ENCODE measurements around the gene CHI3L1.

CHI3L1 gene

DNA sequence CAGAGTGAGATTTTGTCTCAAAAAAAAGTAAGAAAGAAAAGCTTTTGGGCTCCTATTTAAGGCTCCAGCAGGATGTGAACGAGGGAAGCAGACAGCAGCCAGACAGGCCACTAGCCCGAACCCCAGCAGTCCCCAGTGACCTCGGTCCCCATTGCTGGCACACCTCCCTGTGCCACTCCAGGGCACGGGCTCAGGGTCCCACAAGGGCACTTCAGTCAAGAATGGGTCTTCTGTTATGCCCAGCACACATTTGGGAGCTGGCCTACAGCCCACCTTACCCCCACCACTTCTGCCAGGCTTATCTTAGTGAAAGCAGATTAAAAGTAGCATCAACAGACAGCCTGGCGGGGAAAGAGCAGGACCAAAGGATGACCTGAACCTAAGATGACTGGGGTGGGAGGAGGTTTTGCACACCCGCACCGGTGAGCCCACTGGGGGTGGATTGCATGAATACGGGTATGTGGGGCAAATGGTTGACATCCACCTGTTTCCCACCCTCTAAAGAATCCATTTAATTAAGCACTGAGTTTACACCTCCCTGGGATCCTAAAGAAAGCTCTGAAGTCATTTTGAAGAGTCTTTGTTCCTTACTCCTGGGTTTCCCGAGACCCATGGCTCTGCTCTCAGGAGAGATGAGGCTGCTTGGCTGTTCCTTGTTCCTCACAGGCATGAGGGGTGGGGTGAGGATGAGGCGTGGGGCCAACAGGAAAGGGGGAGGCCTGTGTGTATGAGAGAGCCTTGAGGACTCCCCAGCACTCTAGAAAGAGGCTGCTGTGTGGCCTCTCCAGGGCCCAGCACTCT is 4.7 kb downstream of the CHI3L1 start:
- no peak for DNase-seq (ENCODE audit: low read depth, low spot score)

DNA sequence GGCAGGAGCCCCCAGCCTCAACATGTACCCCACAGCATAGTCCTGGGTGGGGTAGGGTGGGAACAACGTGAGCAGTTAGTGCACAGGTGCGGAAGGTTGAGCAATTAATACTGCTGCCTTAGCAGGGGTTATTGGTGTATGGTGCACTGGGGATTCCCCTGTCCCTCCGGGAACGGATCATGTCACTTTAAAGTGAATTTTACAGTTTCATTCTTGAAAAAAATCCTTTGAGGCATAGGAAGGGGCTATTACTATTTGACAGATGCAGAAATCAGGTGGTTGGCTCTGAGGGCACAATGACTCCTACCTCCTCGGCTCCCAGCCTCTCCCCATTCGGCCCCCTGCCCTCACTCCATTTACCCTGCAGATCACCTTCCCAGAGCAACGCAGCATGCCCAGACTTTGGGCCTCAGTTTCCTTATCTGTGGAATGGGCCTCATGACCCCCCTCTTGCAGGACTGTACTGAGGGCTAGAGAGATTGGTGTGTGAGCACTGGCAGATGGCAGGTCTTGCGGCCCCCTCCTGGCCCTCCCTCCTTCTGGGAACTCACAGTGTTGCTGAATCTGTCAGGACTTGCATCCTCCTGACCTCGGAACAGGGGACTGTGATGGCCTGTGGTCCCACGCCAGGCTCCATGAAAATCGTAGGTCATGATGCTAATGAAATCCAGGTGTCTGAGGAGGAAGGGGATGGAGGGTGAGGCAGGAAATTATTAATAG is 5.7 kb downstream of the CHI3L1 start:
- no peak for DNase-seq (ENCODE audit: low read depth, low spot score)

DNA sequence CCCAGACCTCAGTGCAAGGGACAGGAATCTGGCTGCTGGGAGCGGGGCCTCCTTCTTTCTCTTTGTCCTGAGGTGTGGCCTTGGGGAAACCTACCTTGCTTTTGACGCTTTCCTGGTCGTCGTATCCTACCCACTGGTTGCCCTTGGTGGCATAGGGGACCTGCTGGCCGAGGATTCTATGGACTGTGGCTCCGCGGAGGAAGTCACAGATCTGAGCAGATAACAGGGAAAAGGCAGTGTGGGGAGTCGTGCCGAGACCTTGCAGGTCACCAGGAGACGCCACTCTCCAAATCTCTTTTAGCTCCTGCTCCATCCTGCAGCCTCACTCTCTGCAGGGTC is 6.9 kb downstream of the CHI3L1 start:
- no peak for DNase-seq (ENCODE audit: low read depth, low spot score)

- no peak for DNase-seq (ENCODE audit: low read depth, low spot score)
Measured at GRCh38 chr1:203178821-203179666, 7.5 kb downstream of the CHI3L1 start.

- DNase-seq (ENCODE audit: low read depth, low spot score): no peak
Measured at GRCh38 chr1:203178083-203178482, 8.4 kb downstream of the CHI3L1 start.

DNA sequence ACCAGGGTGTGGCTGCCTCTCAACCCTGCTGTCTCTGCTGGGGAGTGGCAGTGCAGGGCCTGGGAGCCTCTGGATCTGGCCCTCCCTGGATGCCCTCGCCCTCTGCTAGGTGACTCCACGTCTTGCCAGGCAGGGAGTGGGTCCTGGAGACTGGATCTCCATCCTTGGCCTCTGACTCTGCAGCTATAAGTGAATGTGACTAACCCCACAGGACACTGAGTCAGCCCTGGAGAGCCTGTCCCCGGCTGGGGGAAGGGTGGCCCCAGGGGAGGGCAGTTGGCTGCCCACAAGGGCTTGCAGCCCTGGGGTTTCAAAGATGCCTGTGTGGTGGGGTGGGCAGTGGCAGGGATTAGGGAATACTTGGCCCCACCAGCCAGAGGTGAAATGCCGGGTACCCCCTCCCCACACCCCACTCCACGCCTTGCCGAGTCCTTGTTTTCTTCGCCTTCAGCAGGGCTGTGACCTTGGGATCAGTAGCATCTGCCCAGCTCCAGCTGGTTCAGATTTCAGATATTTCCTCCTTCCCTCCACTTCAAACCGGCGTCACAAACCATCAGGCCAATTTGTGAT is 8.9 kb downstream of the CHI3L1 start:
- no peak for DNase-seq (ENCODE audit: low read depth, low spot score)

DNA sequence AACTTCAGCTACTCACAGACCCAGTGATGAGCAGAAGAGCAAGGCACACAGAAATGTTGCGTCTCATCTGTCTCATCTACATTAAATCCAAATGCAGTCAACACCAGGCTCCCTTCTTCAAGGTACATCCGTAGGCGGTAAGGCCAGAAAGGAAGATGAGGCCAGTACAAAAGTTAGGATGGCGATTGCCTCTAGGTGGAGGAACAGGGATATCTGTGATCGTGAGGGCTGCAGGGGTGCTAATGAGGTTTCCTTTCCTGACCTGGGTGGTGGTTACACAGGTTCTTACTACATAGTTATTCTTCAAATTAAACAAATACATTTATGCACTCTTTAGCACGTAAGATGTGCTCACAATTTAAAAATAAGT is 9.5 kb downstream of the CHI3L1 start:
- DNase-seq (ENCODE audit: low read depth, low spot score): no peak

- no peak for DNase-seq (ENCODE audit: low read depth, low spot score)
Measured at GRCh38 chr1:203176273-203177035, 10.1 kb downstream of the CHI3L1 start.

DNA sequence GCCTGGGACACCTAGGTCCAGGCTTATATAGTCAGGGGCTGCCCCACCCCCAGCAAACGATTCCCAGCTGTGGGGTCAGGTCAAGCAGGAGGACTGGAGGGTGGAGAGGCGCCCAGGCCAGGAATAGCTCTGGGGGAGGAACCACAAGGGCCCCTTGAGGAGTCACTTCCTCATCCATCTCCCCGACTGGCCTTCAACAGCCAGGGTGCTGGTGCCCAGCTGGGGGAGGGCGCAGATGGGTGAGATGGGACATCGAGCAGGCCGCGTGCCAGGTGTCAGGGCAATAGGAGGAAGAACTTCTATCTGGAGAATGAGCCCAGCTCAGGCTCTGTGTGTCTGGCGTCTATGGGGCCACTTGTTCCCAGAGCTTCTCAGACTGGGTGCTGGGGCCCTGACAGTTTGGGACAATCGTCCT is 10.7 kb downstream of the CHI3L1 start:
- DNase-seq (ENCODE audit: low read depth, low spot score): no peak

GRCh38 chr1:203175237-203175826 is 11.2 kb downstream of the CHI3L1 start, which contains the start of gene MYBPH:
Gene MYBPH, minus strand, starts transcription at chr1:203175826. Its CDS starts 71 bp downstream, at chr1:203175755.
- DNase-seq (ENCODE audit: low read depth, low spot score): no peak

GRCh38 chr1:203174324-203174985 is 12.0 kb downstream of the CHI3L1 start:
- DNase-seq (ENCODE audit: low read depth, low spot score): no peak

DNA sequence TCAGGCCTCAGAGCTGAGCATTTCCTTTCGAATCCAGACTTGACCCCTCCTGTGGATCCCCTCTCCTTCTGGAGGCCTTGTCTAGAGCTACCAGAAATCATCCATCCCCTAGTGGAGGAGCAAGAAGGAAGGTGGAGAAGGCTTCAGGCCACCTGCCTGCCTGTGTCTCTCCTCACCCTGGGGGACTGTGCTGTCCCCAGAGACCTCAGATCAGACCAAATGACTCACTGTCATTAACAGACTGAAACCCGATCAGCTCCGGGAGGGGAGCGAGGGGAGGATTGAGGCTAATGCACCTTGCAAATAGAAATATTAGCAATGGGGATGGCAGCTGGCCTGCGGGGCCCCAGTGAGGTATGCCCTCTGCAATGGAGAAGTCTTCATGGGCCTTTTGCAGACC is 12.9 kb downstream of the CHI3L1 start:
- no peak for DNase-seq (ENCODE audit: low read depth, low spot score)

DNA sequence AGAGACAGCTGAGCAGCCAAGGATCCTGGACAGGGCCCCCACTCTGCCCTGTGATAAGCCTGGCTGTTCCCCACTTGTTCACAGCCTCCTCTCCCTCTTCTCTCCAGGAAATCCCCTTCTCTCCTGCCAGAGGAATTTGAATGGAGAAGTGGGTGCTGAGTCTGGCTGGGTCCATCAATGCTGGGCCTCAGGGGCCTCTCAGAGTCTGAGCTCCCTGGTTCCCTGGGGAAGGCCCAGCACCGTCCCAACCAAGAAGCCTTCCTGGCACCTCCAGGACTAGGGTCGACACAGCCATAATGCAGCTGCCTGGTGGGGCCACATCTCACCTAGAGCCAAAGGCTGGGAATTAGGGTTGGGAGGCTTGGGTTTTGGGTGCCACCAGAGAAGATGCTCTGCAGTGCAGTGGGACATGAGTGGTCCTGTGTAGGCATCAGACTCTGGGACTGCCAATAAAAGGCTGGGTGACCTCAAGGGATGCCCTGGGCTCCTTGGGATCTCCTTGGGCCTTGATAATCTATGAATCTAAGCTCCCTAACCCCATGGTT is 13.4 kb downstream of the CHI3L1 start:
- no peak for DNase-seq (ENCODE audit: low read depth, low spot score)

DNA sequence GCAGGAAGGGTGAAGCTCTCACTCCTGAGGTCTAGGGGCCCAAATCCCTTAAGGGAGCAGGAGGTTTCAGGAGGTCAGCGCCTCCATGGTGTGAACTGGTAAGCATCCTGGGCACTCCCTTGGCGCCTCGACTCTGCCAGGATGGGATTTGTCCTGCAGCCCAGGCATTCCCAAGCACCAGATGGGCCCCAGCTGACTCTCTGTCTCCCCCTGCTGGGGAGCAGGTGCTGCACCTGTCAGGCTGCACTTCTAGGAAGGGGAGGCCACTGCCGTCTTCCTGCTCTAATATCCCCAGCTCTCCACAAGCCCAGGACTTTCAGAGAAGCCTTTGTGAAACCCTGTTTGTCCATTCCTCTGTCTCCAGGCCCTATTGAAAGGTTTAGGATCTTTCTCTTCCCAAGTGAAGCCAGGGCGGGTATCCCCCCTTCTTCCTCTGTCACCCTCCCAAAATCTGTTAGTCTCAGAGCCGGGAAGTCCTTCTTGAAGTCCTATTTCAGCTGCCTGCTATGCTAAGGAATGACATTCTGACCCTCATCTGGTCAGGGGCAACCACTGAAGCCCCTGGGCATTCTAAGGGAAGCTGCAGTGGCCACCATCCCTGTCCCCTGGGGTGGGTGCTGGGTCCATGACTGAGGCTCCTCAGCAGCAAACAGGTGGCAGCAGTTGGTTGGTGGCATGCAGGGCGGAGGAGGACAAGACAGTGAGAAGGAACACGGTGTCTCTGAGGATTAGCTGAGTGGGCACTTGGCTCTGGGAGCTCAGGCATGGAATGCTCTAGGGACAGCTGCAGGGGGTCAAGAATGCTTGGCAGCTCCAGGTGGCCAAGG is 14.1 kb downstream of the CHI3L1 start:
- no peak for DNase-seq (ENCODE audit: low read depth, low spot score)

DNA sequence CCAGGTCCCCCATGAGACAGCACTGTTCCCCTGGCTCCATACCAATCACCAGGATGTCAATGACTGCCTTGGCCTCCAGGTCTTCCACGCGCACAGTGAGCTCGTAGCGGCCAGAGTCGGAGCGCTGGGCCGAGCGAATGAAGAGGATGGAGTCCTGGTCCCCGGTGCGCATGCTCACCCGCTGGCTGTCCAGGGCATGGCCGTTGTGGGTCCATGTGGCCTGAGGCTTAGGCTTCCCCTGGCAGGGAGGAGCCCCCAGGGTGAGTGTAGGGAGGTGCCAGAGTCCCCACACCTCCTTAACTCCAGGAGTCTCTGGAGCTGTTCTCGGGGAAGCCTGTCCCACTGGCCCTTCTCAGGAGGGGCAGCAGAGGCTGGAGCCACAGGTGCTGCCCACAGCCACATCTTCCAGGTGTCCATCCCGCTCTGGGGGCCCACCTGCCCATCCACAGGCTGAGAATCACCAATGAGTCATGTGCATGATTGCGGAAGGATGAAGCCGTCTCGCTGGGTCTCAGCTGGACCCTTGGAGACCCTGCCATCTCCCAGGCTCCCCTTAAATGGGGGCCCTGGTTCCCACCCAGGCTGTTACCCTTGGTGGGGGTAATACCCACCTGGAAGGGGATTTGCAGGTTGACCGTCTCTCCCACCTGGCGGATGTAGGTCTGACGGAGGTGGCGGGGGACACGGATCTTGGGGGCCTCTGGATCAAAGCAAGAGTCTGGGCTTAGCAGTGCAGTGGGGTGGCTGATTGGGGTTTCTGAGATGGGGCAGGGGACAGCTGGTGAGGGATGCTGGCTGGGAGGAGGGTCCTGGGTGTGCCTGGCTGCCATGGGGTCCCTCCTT is 14.9 kb downstream of the CHI3L1 start:
- DNase-seq (ENCODE audit: low read depth, low spot score): no peak

GRCh38 chr1:203170625-203171330 is 15.7 kb downstream of the CHI3L1 start:
- no peak for DNase-seq (ENCODE audit: low read depth, low spot score)

DNA sequence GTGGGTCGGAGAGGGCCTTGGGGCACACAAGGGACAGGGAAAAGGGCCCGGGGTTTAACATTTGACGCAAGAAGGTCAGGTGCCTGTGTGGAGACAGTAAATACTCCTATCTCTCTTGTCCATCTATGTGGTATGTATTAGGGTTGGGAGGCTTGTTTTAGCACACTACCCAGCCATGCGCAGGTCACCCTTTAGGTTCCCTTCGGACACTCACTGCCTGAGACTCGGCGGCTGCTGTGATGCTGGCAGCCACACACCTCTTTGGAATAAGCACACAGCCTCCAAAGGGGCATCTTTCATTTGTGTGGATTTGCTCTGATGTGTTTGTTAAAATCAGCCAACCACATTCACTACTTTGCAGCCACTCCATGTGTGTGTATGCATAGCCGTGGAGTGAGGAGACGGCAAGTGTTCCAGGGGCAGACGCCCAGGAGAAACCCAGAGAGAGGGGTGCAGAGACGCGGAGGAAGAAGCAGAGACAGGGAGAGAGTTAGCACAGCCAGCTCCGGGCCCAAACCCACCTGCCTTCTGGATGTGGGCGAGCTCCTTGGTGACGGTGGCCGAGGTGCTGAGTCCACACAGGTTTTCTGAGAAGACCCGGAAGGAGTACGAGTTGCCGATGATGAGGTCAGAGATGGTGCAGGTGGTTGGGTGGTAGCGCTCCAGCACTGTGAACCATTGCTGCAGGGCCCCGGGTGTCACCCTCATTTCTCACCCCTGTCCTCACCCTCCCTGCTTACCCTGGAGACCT is 16.6 kb downstream of the CHI3L1 start:
- DNase-seq (ENCODE audit: low read depth, low spot score): no peak

All from smooth muscle cell of the brain vasculature (primary cell).